HepG2 (cell line): ENCODE data around the gene TMEM219. TPM values are rescaled to one million over a fixed set of nuclear protein-coding genes. Genes with fewer than 3 reads are reported as not detected.

Experiments used
- ARNT ChIP-seq: fragments of 450-650 bp; IDR thresholded peaks from 2 replicates; pipeline ENCODE4 v1.6.1; 2017
- ATF5 ChIP-seq: sonication (generic); formaldehyde crosslinking; IDR thresholded peaks from 2 replicates; pipeline ENCODE4 v1.4.0; 2020; ENCODE audit warnings: mild to moderate bottlenecking, low read depth, missing genetic modification reagents
- BRCA1 ChIP-seq: sonication (generic); formaldehyde crosslinking; IDR thresholded peaks from 2 replicates; pipeline ENCODE4 v1.4.0; 2020; ENCODE audit warnings: missing genetic modification reagents
- GMEB2 ChIP-seq: IDR thresholded peaks from 2 replicates; pipeline ENCODE4 v1.6.1; 2016; ENCODE audit warnings: missing biosample characterization, missing genetic modification reagents, low read depth
- NFYB ChIP-seq: sonication (generic); formaldehyde crosslinking; IDR thresholded peaks from 2 replicates; pipeline ENCODE4 v1.4.0; 2020; ENCODE audit warnings: missing genetic modification reagents
- RFX3 ChIP-seq: IDR thresholded peaks from 2 replicates; pipeline ENCODE4 v1.6.1; 2016; ENCODE audit warnings: missing biosample characterization, missing genetic modification reagents
- SOX6 ChIP-seq, 2 experiments: fragments of 450-650 bp in 1 of 2; sonication (generic) in 1 of 2; formaldehyde crosslinking in 1 of 2; IDR thresholded peaks; 2 replicates each; pipeline versions ENCODE4 v1.4.0 to v1.6.1; 2017 to 2020; ENCODE audit warnings: antibody characterized with exemption in 1 of 2, mild to moderate bottlenecking in 1 of 2, missing genetic modification reagents in 1 of 2
- ZNF326 ChIP-seq: sonication (generic); formaldehyde crosslinking; IDR thresholded peaks from 2 replicates; pipeline ENCODE4 v1.4.0; 2020; ENCODE audit warnings: missing genetic modification reagents, borderline replicate concordance
- ZNF33B ChIP-seq: sonication (generic); formaldehyde crosslinking; IDR thresholded peaks from 2 replicates; pipeline ENCODE4 v1.5.1; 2020; ENCODE audit warnings: mild to moderate bottlenecking, missing genetic modification reagents
- ZNF362 ChIP-seq: sonication (generic); formaldehyde crosslinking; IDR thresholded peaks from 2 replicates; pipeline ENCODE4 v1.4.0; 2020; ENCODE audit warnings: missing genetic modification reagents, mild to moderate bottlenecking, borderline replicate concordance
- ZNF441 ChIP-seq: sonication (generic); formaldehyde crosslinking; IDR thresholded peaks from 2 replicates; pipeline ENCODE4 v1.7.0; 2021; ENCODE audit warnings: missing genetic modification reagents, borderline replicate concordance
- ZNF557 ChIP-seq: sonication (generic); formaldehyde crosslinking; IDR thresholded peaks from 2 replicates; pipeline ENCODE4 v1.4.0; 2020; ENCODE audit warnings: missing genetic modification reagents
- ZNF609 ChIP-seq: sonication (generic); formaldehyde crosslinking; IDR thresholded peaks from 2 replicates; pipeline ENCODE4 v1.4.0; 2020; ENCODE audit warnings: mild to moderate bottlenecking, missing genetic modification reagents, borderline replicate concordance
- ZNF687 ChIP-seq: sonication (generic); formaldehyde crosslinking; IDR thresholded peaks from 2 replicates; pipeline ENCODE4 v1.5.1; 2020; ENCODE audit warnings: mild to moderate bottlenecking, missing genetic modification reagents, moderate library complexity
- ZNF724P ChIP-seq: sonication (generic); formaldehyde crosslinking; IDR thresholded peaks from 2 replicates; pipeline ENCODE4 v1.8.0; 2022; ENCODE audit warnings: missing genetic modification reagents, borderline replicate concordance
- ZNF768 ChIP-seq: sonication (generic); formaldehyde crosslinking; IDR thresholded peaks from 2 replicates; pipeline ENCODE4 v1.4.0; 2020; ENCODE audit warnings: missing genetic modification reagents
- ZSCAN31 ChIP-seq: sonication (generic); formaldehyde crosslinking; IDR thresholded peaks from 2 replicates; pipeline ENCODE4 v1.5.0; 2020; ENCODE audit warnings: low read depth, mild to moderate bottlenecking, missing genetic modification reagents
- polyA plus RNA-seq, 8 experiments: library from polyadenylated mRNA; depleted of rRNA in 3 of 8; stranded (reverse) in 7 of 8; unstranded in 1 of 8; fragments of >200 nt; fragmentation: Illumina TruSeq in 4 of 8; extraction: Trizol in 4 of 8; gene quantifications; 2 replicates each; pipeline versions ENCODE4 v1.2.1 to v1.2.3, GENCODE V29; 2011 to 2016; ENCODE audit warnings: low read depth in 4 of 8, missing spikeins in 1 of 8, mixed read lengths in 1 of 8; ENCODE audit not compliant: insufficient read depth in 1 of 8
- total RNA-seq, 5 experiments: library from RNA; depleted of rRNA; stranded (reverse); fragments of >200 nt; fragmentation: Illumina TruSeq; extraction: Trizol; gene quantifications; 2 replicates each; pipeline ENCODE4 v1.2.3, GENCODE V29; 2016; ENCODE audit warnings: low read depth in 1 of 5

TMEM219 gene
- total and polyA plus RNA-seq, 2 of the 13 experiments (the other 11 are each of a cell fraction or from before 2014, with no cell fraction given): 105 to 115 TPM

GRCh38 chr16:29995324-29995910 is 33.5 kb downstream of the TMEM219 start, which contains the start of gene HIRIP3 (continued):
- TF ChIP-seq GMEB2 (CRISPR knock-in tag) (no peak), ZNF362 (CRISPR knock-in tag) (no peak), SOX6 (IDR thresholded peaks at IDR 0.05) (no peak), SOX6 (CRISPR knock-in tag; IDR thresholded peaks at IDR 0.05) (no peak), ZSCAN31 (CRISPR knock-in tag) (no peak), ZNF609 (CRISPR knock-in tag) (no peak), NFYB (CRISPR knock-in tag) (no peak), BRCA1 (CRISPR knock-in tag) (peak; percentile 84), RFX3 (CRISPR knock-in tag) (no peak), ZNF687 (CRISPR knock-in tag) (peak; percentile 99), ZNF33B (CRISPR knock-in tag) (0 out of 2 replicates have a peak, but pooled peaks have one; percentile 23), ZNF724P (CRISPR knock-in tag) (no peak), ZNF557 (CRISPR knock-in tag) (no peak), ZNF768 (CRISPR knock-in tag) (peak; percentile 52), ZNF441 (CRISPR knock-in tag) (no peak), ARNT (no peak), ZNF326 (no peak), ATF5 (CRISPR knock-in tag) (no peak)
